Endothelial cell of umbilical vein (primary cell): ENCODE measurements around the gene C1QTNF8.
A peak's percentile ranks its signal among the peaks of the same experiment; 100 is the strongest.

Experiments
- EZH2 ChIP-seq: IDR thresholded peaks from 2 replicates; pipeline ENCODE4 v1.6.1; 2012; ENCODE audit warnings: borderline replicate concordance, low read depth, mild to moderate bottlenecking, moderate library complexity, low read length, inconsistent platforms; ENCODE audit not compliant: severe bottlenecking
- MAX ChIP-seq: IDR thresholded peaks from 2 replicates; pipeline ENCODE4 v1.6.1; 2011; ENCODE audit not compliant: insufficient read depth, insufficient read length
- POLR2A ChIP-seq: IDR thresholded peaks from 2 replicates; pipeline ENCODE4 v1.6.1; 2012; ENCODE audit warnings: low read depth, mild to moderate bottlenecking, control low read depth, low read length
- POLR2AphosphoS5 ChIP-seq: IDR thresholded peaks from 2 replicates; pipeline ENCODE4 v1.6.1; 2012; ENCODE audit warnings: low read depth, mild to moderate bottlenecking, control low read depth, low read length, moderate library complexity; ENCODE audit not compliant: insufficient read depth
- TF ChIP-seq, protein P1 (sequence below), 2 donors: IDR thresholded peaks; 1 replicate in 1 of 2; 2 replicates in 1 of 2; pipeline ENCODE4 v1.5.1; 2011; ENCODE audit warnings: low read length in 2 of 2, mild to moderate bottlenecking in 2 of 2, moderate library complexity in 2 of 2, control low read depth in 1 of 2, inconsistent platforms in 1 of 2, low read depth in 1 of 2; ENCODE audit not compliant: insufficient read depth in 1 of 2; ENCODE audit errors: extremely low read depth in 1 of 2

- TF ChIP-seq, protein P1, sequence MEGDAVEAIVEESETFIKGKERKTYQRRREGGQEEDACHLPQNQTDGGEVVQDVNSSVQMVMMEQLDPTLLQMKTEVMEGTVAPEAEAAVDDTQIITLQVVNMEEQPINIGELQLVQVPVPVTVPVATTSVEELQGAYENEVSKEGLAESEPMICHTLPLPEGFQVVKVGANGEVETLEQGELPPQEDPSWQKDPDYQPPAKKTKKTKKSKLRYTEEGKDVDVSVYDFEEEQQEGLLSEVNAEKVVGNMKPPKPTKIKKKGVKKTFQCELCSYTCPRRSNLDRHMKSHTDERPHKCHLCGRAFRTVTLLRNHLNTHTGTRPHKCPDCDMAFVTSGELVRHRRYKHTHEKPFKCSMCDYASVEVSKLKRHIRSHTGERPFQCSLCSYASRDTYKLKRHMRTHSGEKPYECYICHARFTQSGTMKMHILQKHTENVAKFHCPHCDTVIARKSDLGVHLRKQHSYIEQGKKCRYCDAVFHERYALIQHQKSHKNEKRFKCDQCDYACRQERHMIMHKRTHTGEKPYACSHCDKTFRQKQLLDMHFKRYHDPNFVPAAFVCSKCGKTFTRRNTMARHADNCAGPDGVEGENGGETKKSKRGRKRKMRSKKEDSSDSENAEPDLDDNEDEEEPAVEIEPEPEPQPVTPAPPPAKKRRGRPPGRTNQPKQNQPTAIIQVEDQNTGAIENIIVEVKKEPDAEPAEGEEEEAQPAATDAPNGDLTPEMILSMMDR (IDR thresholded peaks at IDR 0.05; ENCODE audit: extremely low read depth in 1 of 2, insufficient read depth in 1 of 2, low read depth in 1 of 2, low read length in 2 of 2), result peak; percentile 45 to 69
- TF ChIP-seq MAX, result no peak
- TF ChIP-seq POLR2A, result no peak
- no peak for TF ChIP-seq EZH2
- no peak for TF ChIP-seq POLR2AphosphoS5
Observed at GRCh38 chr16:1102921-1103635, 7.0 kb upstream of the C1QTNF8 start.
